ENCODE data around the gene SF3B5. TPM values are rescaled to one million over a fixed set of nuclear protein-coding genes. Genes with fewer than 3 reads are reported as not detected.

SF3B5 gene
- total RNA-seq, 1 donor from 2014 or later = 164 TPM

DNA sequence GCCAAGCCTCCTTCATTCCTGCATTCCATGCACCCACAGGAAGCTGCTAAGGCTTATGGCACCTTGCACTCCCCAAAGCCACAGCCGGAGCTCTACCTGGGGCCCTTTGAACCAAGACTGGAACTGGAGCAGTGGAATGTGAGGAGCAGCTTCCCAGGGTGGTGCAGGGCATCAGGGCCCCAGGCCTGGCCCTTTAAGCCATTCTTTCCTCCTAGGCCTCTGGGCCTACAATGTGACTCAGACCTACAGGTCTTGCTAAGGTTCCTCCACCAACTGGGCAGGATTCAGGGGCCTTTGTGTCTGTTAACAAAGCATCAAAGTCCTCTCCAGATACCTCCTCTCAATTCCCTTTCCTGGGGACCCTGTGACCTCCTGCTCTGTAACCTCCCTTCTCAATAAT lies 36.2 kb downstream of the SF3B5 start:
- no peak overlapping the region for H3K4me3 Mint-ChIP-seq
- TF ChIP-seq, protein P1, sequence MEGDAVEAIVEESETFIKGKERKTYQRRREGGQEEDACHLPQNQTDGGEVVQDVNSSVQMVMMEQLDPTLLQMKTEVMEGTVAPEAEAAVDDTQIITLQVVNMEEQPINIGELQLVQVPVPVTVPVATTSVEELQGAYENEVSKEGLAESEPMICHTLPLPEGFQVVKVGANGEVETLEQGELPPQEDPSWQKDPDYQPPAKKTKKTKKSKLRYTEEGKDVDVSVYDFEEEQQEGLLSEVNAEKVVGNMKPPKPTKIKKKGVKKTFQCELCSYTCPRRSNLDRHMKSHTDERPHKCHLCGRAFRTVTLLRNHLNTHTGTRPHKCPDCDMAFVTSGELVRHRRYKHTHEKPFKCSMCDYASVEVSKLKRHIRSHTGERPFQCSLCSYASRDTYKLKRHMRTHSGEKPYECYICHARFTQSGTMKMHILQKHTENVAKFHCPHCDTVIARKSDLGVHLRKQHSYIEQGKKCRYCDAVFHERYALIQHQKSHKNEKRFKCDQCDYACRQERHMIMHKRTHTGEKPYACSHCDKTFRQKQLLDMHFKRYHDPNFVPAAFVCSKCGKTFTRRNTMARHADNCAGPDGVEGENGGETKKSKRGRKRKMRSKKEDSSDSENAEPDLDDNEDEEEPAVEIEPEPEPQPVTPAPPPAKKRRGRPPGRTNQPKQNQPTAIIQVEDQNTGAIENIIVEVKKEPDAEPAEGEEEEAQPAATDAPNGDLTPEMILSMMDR (conservative IDR thresholded peaks at IDR 0.05) = no peak
- no peak overlapping the region for H3K27ac Mint-ChIP-seq (ENCODE audit: unreplicated experiment)
- peaks cover 11% of the 10 kb centered on the region for H3K4me1 Mint-ChIP-seq
- DNase-seq (ENCODE audit: low read depth, low spot score) = no peak
- peaks cover 2% of the 10 kb centered on the region for H3K9me3 Mint-ChIP-seq
- peaks cover 55% of the 10 kb centered on the region for H3K27me3 Mint-ChIP-seq (ENCODE audit: low read depth)
- no peaks in the 10 kb centered on the region for H3K36me3 Mint-ChIP-seq (ENCODE audit: low read depth)

DNA sequence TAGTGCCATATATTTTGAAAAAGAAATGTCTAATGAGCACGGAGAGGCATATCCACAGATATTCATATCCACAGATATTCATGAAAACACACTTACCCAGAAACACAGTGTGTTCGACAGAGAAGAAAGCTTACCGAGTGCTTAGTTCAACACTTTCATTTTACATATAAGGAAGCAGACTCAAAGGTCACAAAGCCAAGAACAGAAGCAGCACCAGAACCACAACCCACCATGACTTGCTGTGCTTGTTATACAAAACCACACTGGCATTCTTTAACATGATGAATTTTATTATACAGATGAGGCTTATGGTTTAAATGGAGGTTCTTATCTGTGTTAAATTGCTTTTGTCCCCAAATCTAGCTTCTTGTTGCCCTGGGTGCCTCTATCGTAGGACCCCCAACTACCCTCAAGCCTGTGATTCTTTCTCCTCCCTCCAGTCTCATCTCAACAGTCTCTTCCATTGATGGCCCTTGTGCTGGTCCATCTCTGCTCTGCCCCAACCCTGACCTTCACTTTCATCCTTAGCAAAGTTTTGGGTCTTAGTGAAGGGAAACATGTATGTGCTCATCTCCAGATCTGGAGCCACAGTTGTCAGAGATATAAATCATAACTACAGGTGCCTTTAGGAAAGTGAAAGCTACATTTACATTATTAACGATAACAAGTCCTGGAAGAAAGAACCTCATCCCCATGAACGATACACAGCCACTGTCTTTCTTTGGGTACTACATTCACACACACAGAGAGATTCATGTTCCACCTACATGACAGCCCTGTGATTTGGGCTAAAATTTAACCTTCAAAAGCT lies 40.0 kb downstream of the SF3B5 start:
- H3K4me1 Mint-ChIP-seq = no peaks in the 10 kb centered on the region
- TF ChIP-seq, protein P1 (conservative IDR thresholded peaks at IDR 0.05) = no peak
- DNase-seq (ENCODE audit: low read depth, low spot score) = no peak
- no peak overlapping the region for H3K27ac Mint-ChIP-seq (ENCODE audit: unreplicated experiment)
- H3K4me3 Mint-ChIP-seq = no peak overlapping the region
- peaks cover 2% of the 10 kb centered on the region for H3K9me3 Mint-ChIP-seq
- no peaks in the 10 kb centered on the region for H3K36me3 Mint-ChIP-seq (ENCODE audit: low read depth)
- H3K27me3 Mint-ChIP-seq (ENCODE audit: low read depth) = peaks cover 19% of the 10 kb centered on the region

- no peak overlapping the region for H3K27ac Mint-ChIP-seq (ENCODE audit: unreplicated experiment)
- TF ChIP-seq, protein P1 (conservative IDR thresholded peaks at IDR 0.05) = no peak
- no peaks in the 10 kb centered on the region for H3K36me3 Mint-ChIP-seq (ENCODE audit: low read depth)
- DNase-seq (ENCODE audit: low read depth, low spot score) = no peak
- H3K27me3 Mint-ChIP-seq (ENCODE audit: low read depth) = peaks cover 12% of the 10 kb centered on the region
- no peak overlapping the region for H3K4me3 Mint-ChIP-seq
- H3K4me1 Mint-ChIP-seq = no peaks in the 10 kb centered on the region
- H3K9me3 Mint-ChIP-seq = peaks cover 10% of the 10 kb centered on the region
These were observed 41.8 kb downstream of the SF3B5 start for GRCh38 chr6:144053601-144054000.

DNA sequence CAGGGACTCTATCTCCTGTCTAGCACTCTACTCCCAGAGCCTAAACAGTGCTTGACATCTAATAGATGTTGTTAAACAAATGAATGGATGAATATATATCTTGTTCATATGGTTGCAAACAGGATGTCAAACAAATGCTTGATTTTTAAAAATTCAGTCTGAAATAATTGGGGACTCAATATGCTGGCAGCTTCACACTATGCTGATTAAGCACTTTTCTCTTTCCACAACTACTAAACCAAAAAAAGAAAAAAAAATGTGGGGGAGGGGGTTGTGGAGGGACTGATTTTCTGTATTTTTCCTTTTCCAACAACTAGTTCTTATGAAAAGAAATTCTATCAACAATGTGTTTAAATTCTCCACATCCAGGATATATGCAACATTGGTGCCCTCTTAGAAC lies 42.9 kb downstream of the SF3B5 start:
- Mint-ChIP-seq H3K27ac (ENCODE audit: unreplicated experiment) (no peak overlapping the region), H3K27me3 (ENCODE audit: low read depth) (peaks cover 7% of the 10 kb centered on the region), H3K4me3 (no peak overlapping the region), H3K4me1 (no peaks in the 10 kb centered on the region), H3K9me3 (peaks cover 14% of the 10 kb centered on the region), H3K36me3 (ENCODE audit: low read depth) (peaks cover 3% of the 10 kb centered on the region)
- TF ChIP-seq, protein P1 (conservative IDR thresholded peaks at IDR 0.05) = no peak
- no peak for DNase-seq (ENCODE audit: low read depth, low spot score)

DNA sequence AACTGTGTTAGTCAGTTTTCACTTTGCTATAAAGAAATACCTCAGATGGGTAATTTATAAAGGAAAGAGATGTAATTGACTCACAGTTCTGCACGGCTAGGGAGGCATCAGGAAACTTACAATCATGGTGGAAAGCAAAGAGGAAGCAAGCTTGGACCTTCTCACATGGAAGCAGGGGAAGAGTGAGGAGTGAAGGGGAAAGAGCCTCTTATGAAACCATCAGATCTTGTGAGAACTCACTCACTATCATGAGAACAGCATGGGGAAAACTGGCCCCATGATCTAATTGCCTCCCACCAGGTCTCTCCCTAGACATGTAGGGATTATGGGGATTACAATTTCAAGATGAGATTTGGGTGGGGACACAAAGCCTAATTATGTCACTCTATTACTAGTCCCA lies 46.0 kb downstream of the SF3B5 start:
- peaks cover 4% of the 10 kb centered on the region for H3K36me3 Mint-ChIP-seq (ENCODE audit: low read depth)
- H3K4me1 Mint-ChIP-seq = no peaks in the 10 kb centered on the region
- TF ChIP-seq, protein P1 (conservative IDR thresholded peaks at IDR 0.05) = no peak
- H3K4me3 Mint-ChIP-seq = no peak overlapping the region
- H3K27me3 Mint-ChIP-seq (ENCODE audit: low read depth) = peaks cover 2% of the 10 kb centered on the region
- DNase-seq (ENCODE audit: low read depth, low spot score) = no peak
- peaks cover 14% of the 10 kb centered on the region for H3K9me3 Mint-ChIP-seq
- H3K27ac Mint-ChIP-seq (ENCODE audit: unreplicated experiment) = no peak overlapping the region

Measured in neural crest cell (in vitro differentiated cells).